Measurements from ENCODE around the gene ULK1.

ULK1 gene

GRCh38 chr12:131922772-131923171, 28.4 kb downstream of the ULK1 start:
- DNase-seq (ENCODE audit: low spot score), result no peak
- no peak for TF ChIP-seq CTCF (IDR thresholded peaks at IDR 0.05; ENCODE audit: extremely low read depth, missing control alignments)

GRCh38 chr12:131923260-131923659, 28.8 kb downstream of the ULK1 start:
- DNase-seq (ENCODE audit: low spot score), result peak; percentile 82
- TF ChIP-seq CTCF (IDR thresholded peaks at IDR 0.05; ENCODE audit: extremely low read depth, missing control alignments), result no peak

- no peak for TF ChIP-seq CTCF (IDR thresholded peaks at IDR 0.05; ENCODE audit: extremely low read depth, missing control alignments)
- DNase-seq (ENCODE audit: low spot score), result no peak
Observed at GRCh38 chr12:131927110-131928079, 33.0 kb downstream of the ULK1 start.

- no peak for TF ChIP-seq CTCF (IDR thresholded peaks at IDR 0.05; ENCODE audit: extremely low read depth, missing control alignments)
- DNase-seq (ENCODE audit: low spot score), result no peak
Observed at GRCh38 chr12:131928080-131928710, 33.8 kb downstream of the ULK1 start.

- no peak for TF ChIP-seq CTCF (IDR thresholded peaks at IDR 0.05; ENCODE audit: extremely low read depth, missing control alignments)
- peak; percentile 99 for DNase-seq (ENCODE audit: low spot score)
Observed at GRCh38 chr12:131928711-131929580, 34.5 kb downstream of the ULK1 start, which contains the start of gene PUS1. PUS1 (plus strand) TSS chr12:131929276; CDS start chr12:131929723, 447 bp downstream.

GRCh38 chr12:131929581-131930456, 35.4 kb downstream of the ULK1 start:
- DNase-seq (ENCODE audit: low spot score), result peak; percentile 66
- no peak for TF ChIP-seq CTCF (IDR thresholded peaks at IDR 0.05; ENCODE audit: extremely low read depth, missing control alignments)
